ENCODE results near the gene ZNF787. TPM values are rescaled to one million over a fixed set of nuclear protein-coding genes. Genes with fewer than 3 reads are reported as not detected.

Gene ZNF787
- total and polyA plus RNA-seq, 2 of the 8 experiments (the other 6 are each of a cell fraction or from before 2014, with no cell fraction given): 19.7 to 56.0 TPM

GRCh38 chr19:56087647-56088496 lies 33.2 kb downstream of the ZNF787 start (continued):
- TF ChIP-seq KDM5A (IDR thresholded peaks at IDR 0.05; ENCODE audit: low read length) (no peak), GABPA (IDR thresholded peaks at IDR 0.05; ENCODE audit: borderline replicate concordance, insufficient read depth, low read length) (no peak), CTBP2 (IDR thresholded peaks at IDR 0.05; ENCODE audit: borderline replicate concordance, insufficient read depth, insufficient read length, low read length) (no peak), FOSL1 (IDR thresholded peaks at IDR 0.05; ENCODE audit: insufficient read depth, low read depth, low read length) (no peak), HDAC6 (IDR thresholded peaks at IDR 0.05; ENCODE audit: low read depth, low read length) (no peak)

Measured in H1 (cell line).